ENCODE results near the gene IFT122. TPM values are rescaled to one million over a fixed set of nuclear protein-coding genes. Genes with fewer than 3 reads are reported as not detected.

Gene IFT122
- total RNA-seq, 1 donor from 2014 or later = 26.5 TPM

GRCh38 chr3:129521611-129522010, 81.6 kb downstream of the IFT122 start:
- Histone ChIP-seq H3K9me3 (no peaks in the 10 kb centered on the region), H3K4me1 (no peaks in the 10 kb centered on the region), H3K4me3 (no peak overlapping the region), H3K27me3 (no peaks in the 10 kb centered on the region), H3K36me3 (no peaks in the 10 kb centered on the region), H3K27ac (no peak overlapping the region)
- DNase-seq = no peak
- intact Hi-C loops (cut with DNase I) = no loop called here
- ATAC-seq = no peak
- TF ChIP-seq, protein P1, sequence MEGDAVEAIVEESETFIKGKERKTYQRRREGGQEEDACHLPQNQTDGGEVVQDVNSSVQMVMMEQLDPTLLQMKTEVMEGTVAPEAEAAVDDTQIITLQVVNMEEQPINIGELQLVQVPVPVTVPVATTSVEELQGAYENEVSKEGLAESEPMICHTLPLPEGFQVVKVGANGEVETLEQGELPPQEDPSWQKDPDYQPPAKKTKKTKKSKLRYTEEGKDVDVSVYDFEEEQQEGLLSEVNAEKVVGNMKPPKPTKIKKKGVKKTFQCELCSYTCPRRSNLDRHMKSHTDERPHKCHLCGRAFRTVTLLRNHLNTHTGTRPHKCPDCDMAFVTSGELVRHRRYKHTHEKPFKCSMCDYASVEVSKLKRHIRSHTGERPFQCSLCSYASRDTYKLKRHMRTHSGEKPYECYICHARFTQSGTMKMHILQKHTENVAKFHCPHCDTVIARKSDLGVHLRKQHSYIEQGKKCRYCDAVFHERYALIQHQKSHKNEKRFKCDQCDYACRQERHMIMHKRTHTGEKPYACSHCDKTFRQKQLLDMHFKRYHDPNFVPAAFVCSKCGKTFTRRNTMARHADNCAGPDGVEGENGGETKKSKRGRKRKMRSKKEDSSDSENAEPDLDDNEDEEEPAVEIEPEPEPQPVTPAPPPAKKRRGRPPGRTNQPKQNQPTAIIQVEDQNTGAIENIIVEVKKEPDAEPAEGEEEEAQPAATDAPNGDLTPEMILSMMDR (IDR thresholded peaks at IDR 0.05) = no peak

DNA sequence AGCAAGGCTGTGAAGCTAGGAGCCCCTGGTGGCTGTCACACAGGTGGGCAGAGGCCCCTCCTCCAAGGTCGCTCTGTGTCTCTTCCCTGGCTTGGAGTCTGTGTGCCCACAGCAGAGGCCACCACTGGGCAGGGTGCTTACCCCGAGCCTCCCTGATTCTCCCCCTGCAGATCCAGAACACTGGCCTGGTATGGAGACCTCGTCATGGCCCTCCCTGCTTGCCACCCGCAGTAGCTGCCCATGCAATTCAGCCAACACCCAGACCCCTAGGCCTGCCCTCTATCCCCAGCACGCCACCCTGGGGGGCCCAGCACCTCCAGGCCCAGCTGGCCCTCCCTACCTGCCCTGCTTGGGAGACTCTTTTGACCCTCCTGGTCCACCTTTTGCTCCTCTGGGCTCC, 82.9 kb downstream of the IFT122 start:
- Histone ChIP-seq H3K9me3 (no peaks in the 10 kb centered on the region), H3K4me1 (no peaks in the 10 kb centered on the region), H3K4me3 (no peak overlapping the region), H3K27me3 (no peaks in the 10 kb centered on the region), H3K36me3 (no peaks in the 10 kb centered on the region), H3K27ac (no peak overlapping the region)
- ATAC-seq (no peak), DNase-seq (no peak)
- intact Hi-C loops (cut with DNase I) = no loop called here
- TF ChIP-seq, protein P1 (IDR thresholded peaks at IDR 0.05) = no peak

DNA sequence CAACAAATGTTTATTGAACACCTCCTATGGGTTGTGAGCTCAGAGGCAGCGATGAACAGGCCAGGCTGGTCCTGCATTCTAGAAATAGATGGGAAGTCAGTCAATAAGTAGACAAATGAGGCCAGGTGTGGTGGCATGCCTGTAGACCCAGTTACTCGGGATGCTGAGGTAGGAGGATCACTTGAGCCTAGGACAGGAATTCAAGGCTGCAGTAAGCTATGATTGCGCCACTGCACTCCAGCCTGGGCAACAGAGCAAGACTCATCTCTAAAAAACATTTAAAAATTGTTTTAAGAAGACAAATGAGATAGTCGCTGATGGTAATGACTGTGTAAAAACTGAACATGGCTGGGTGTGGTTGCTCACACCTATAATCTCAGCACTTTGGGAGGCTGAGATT, 84.1 kb downstream of the IFT122 start:
- ATAC-seq (no peak), DNase-seq (no peak)
- intact Hi-C loops (cut with DNase I) = no loop called here
- Histone ChIP-seq H3K27me3 (no peaks in the 10 kb centered on the region), H3K9me3 (no peaks in the 10 kb centered on the region), H3K27ac (no peak overlapping the region), H3K36me3 (no peaks in the 10 kb centered on the region), H3K4me1 (no peaks in the 10 kb centered on the region), H3K4me3 (no peak overlapping the region)
- TF ChIP-seq, protein P1 (IDR thresholded peaks at IDR 0.05) = no peak

DNA sequence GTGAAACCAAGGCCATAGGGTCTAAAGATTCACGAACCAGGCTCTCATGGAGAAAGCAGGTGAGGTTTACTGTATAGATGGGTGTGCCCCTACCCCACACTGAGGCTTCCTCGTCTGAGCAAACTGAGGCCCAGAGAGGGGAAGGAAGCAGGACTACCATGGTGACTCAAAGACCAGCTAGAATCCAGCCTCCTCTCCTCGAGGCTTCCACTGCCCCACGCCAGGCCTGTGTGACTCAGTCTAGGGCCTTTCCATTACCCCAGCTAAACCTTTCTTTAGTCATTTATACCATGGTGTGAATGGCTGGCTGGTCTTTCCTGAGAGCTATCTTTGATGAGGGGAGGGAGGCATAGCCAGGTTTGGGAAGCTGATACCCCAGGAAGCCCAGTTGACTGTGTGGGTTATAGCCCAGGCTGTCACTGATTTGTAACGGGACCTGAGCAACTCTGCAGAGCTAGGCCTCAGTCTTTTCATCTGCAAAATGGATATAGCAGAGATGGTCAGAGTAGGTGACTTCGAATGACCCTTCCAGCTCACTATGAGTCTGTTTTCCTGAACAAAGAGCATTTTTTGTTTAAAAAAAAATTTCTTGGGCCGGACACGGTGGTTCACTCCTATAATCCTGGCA, 85.4 kb downstream of the IFT122 start:
- no peak overlapping the region for H3K27ac ChIP-seq
- intact Hi-C loops (cut with DNase I) = no loop called here
- TF ChIP-seq, protein P1 (IDR thresholded peaks at IDR 0.05) = no peak
- H3K9me3 ChIP-seq = no peaks in the 10 kb centered on the region
- H3K4me3 ChIP-seq = no peak overlapping the region
- DNase-seq (no peak), ATAC-seq (no peak)
- H3K4me1 ChIP-seq = no peaks in the 10 kb centered on the region
- H3K27me3 ChIP-seq = no peaks in the 10 kb centered on the region
- no peaks in the 10 kb centered on the region for H3K36me3 ChIP-seq

GRCh38 chr3:129526121-129526900, 86.3 kb downstream of the IFT122 start:
- no peak overlapping the region for H3K27ac ChIP-seq
- peak; percentile 84 for ATAC-seq
- no peaks in the 10 kb centered on the region for H3K36me3 ChIP-seq
- no peaks in the 10 kb centered on the region for H3K4me1 ChIP-seq
- intact Hi-C loops (cut with DNase I) = no loop called here
- H3K9me3 ChIP-seq = no peaks in the 10 kb centered on the region
- TF ChIP-seq, protein P1 (IDR thresholded peaks at IDR 0.05) = no peak
- H3K27me3 ChIP-seq = no peaks in the 10 kb centered on the region
- no peak for DNase-seq
- H3K4me3 ChIP-seq = no peak overlapping the region

Data from upper lobe of right lung (tissue), 1 donor.